ENCODE measurements around the gene MRPL32.

The MRPL32 gene

DNA sequence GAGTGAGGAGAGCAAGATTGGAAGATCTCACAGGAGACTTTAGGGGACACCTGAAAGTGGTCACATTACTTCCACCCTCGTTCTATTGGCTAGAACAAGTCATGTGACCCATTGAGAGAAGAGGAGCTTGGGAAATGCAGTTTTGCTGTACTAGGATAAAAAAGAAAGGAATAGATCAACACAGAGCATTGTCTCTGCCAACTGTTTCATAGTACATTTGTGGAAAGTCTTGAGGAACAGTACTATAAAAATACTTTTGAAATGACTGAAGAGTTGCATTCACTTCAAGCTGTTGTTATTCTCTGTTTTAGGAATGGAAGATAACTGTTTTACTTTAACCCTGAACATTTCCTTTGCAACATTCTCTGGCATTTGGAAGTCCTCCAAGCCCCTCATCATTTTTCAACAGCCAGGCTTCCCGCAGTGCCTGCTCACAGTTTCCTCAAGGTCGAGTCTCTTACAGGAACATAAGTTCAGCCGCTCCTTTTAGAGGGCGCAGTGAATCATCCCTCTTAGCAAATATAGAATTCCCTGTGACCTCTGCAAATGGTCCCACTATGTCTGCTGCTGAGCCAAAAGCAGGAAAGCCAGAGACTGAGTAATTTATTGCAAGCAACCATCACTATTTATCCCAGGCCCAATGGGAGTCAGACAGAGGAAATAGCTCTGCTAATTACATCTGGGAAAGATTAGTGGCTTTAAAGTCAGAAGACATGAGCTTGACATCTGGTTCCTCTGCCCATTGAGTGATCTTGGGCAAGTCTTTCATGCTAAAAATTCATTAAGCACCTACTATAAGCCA lies 40.7 kb downstream of the MRPL32 start:
- FAIRE-seq, result no peak

DNA sequence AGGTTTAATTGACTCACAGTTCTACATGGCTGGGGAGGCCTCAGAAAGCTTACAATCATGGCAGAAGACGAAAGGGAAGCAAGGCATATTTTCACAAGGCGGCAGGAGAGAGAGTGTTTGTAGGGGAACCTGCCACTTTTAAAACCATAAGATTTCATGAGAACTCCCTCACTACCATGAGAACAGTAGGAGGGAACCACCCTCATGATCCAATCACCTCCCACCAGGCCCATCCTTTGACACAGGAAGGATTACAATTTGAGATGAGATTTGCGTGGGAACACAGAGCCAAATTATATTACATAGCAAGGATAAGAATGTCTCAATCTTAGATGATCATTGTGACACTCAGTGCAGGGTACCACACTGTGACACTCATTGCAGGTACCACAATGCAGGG lies 44.2 kb downstream of the MRPL32 start:
- FAIRE-seq, result no peak

DNA sequence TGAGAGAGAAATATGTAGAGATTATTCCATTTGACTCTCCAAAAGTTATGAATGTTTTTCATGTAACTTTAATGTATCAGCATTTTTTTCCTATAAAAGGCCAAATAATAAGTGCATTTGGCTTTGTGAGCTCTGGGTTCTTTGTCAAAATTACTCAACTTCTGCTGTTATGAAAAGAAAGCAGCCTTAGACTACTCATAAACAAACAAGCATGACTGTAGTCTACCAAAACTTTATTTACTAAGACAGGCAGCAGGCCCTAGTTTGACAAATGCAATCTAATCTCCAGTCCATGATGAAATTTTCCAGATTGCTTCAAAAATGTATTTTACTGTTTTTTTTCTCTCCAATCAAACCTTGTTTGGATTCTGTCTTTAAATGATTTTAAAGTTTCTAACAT lies 46.3 kb downstream of the MRPL32 start:
- no peak for FAIRE-seq

DNA sequence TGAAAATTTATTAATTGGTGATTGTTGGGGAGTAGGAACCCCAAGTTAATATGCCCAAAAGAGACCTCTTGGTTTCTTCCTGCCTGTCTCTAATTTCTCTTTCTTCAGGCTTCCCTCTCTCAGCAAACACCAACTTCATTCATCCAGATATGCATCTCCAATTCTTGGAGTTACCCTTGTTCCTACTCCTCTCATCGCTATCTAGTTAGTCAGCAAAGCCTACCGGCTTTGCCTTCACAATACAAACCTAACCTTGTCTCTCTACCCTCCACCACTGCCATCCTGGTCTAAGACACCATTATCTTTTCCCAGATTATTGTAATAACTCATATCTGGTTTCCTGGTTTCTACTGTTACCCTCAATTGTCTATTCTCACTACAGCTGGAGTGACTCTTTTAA lies 47.9 kb downstream of the MRPL32 start:
- FAIRE-seq, result no peak

DNA sequence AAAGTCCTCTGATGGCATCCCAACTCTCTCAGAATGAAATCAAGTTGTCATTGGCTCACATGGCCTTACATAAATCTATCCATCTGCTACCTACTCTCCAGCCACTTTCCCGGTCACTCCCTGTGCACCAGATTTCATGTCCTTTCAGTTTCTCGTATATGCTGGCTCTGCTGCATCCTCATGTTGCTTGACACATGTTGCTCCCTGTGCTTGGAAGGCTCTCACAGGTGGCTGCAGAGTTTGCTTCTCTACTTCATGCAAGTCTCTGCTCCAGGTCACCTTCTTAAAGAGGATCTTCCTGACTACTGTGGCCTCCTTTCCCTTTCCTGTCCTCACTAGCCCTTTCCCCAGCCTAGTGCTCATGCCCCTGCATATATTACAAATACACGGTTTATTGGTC lies 48.3 kb downstream of the MRPL32 start:
- FAIRE-seq, result no peak

DNA sequence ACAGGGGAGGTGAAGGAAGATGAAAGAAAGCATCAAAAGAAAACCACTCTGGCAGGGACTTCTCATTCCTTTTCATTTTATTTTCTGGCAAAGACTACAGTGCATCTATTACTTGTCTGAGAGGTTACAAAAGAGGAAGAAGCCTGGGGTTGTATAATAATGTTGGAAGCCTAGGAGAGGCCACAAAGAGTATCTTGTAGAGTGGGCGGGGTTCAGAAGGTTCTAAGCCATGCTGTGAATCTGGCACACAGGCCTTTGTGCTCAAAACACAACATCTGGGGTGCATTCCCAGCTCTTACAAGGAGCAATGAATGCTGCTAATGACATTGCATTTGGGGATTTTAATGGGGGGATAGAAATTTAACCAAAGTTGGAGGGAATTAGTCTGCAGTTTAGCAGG lies 49.4 kb downstream of the MRPL32 start:
- FAIRE-seq, result no peak

DNA sequence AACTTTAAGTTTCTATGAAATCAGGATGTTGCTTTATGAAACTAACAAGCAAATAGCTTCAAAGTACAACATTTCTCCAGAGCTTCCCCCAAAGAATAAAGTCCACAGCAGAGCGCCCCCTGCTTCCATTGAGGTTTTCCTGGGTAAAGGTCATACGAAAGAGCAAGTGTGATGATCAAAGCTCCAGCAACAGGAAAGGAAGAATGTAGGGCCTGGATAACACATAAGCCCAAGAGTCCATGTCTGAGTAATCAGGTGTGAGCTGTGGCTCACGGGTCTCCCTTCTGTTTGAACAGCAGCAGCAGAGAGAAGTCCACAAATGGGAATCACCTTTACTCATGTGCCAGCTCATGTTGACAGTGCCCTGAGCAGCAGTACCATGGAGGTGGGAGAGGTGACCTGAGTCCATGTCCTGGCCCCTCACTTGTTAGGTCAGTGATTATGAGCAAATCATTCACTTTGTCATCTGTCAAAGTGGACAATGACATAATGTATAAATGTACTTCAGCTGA lies 50.5 kb downstream of the MRPL32 start:
- FAIRE-seq, result no peak

DNA sequence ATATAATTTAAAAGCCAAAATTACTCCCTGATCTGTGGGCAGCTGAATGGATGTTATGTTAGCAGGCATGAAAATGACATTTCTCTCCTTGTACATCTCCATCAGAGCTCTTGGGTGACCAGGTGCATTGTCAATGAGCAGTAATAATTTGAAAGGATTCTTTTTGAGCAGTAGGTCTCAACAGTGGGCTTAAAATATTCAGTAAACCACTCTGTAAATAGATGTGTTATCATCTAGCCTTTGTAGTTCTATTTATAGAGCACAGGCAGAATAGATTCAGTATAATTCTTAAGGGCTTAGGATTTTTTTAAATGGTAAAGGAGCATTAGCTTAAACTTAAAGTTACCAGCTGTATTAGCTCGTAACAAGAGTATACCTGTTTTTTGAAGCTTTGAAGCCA lies 52.0 kb downstream of the MRPL32 start:
- no peak for FAIRE-seq

DNA sequence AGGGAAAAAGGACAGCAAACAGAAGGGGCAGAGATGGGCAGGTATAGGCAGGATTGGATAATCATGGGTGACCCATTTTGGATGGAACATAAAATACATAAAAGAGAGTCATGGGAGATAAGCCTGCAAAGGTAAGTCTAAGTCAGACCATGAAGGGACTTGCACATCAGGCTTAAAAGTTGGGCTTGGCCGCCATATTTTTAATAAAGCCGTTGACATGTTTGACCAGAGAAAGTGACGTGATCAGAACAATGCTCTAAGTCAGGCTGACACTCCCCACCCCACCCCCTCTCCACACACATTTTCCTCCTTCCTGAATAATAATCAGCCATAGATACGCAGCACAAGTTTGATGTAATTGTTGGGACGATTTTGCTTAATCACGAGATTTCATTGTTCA lies 54.0 kb downstream of the MRPL32 start:
- no peak for FAIRE-seq

DNA sequence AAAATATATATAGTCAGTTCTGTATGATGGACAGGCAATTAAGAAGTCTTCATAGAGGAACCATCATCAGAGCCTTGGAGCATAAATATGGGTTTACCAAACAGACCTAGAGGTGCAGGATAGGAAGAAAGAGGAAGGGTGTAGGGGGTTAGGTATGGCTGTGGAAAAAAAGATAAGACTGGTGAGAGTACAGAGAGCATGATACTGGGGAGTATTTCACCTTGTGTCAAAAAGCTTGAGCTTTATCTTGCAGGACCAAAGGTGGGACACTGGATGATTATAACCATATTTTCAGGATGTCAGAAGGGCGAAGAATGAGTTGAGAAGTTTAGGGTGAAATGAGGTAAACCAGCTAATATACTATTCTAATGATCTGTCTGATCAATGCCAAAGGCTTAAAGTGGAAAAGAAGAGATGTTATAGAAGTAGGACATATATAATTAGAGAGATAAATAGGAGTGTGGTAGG lies 54.6 kb downstream of the MRPL32 start:
- FAIRE-seq, result no peak
